Right lobe of liver (tissue), 6 donors: ENCODE measurements around the gene PKD1. TPM values are rescaled to one million over a fixed set of nuclear protein-coding genes. Genes with fewer than 3 reads are reported as not detected.
A peak's percentile ranks its signal among the peaks of the same experiment; 100 is the strongest.

Experiments used
- ATAC-seq, 4 donors: fragments of 200-7000 bp; cut with Tn5 transposase; one replicate each; pipeline ENCODE4 v1.9.1; 2020; ENCODE audit warnings: mild to moderate bottlenecking in 4 of 4, moderate library complexity in 4 of 4
- DNase-seq, 3 donors: peaks; one replicate each; pipeline ENCODE4 v3.0.0-alpha.2; 2020
- H3K27ac ChIP-seq, 3 donors: fragments of 200-600 bp; one replicate each; pipeline ENCODE4 v1.8.0; 2022
- H3K27me3 ChIP-seq, 2 donors: fragments of 200-600 bp; one replicate each; pipeline ENCODE4 v1.8.0; 2022
- H3K36me3 ChIP-seq, 4 donors: fragments of 200-600 bp; sonication (generic) in 1 of 4; one replicate each; pipeline versions ENCODE4 v1.5.1 to v1.8.0; 2017 to 2022; ENCODE audit warnings: control low read depth in 1 of 4
- H3K4me1 ChIP-seq, 4 donors: fragments of 200-600 bp; sonication (generic) in 1 of 4; one replicate each; pipeline versions ENCODE4 v1.5.1 to v1.8.0; 2017 to 2022; ENCODE audit warnings: control low read depth in 1 of 4
- H3K4me3 ChIP-seq, 3 donors: fragments of 200-600 bp; one replicate each; pipeline ENCODE4 v1.8.0; 2022
- H3K9me3 ChIP-seq, 4 donors: fragments of 200-600 bp; sonication (generic) in 1 of 4; one replicate each; pipeline versions ENCODE4 v1.5.1 to v1.8.0; 2017 to 2022; ENCODE audit warnings: control low read depth in 1 of 4
- CTCF ChIP-seq, 4 donors: fragments of 200-600 bp in 3 of 4; fragments of 450-650 bp in 1 of 4; IDR thresholded peaks; one replicate each; pipeline versions ENCODE4 v1.5.1 to v1.8.0; 2016 to 2022; ENCODE audit warnings: antibody characterized with exemption in 4 of 4, mild to moderate bottlenecking in 2 of 4
- POLR2A ChIP-seq: fragments of 450-650 bp; IDR thresholded peaks from one replicate; pipeline ENCODE4 v1.6.1; 2017; ENCODE audit warnings: antibody characterized with exemption, mild to moderate bottlenecking
- WGBS: methylation state at CpG from one replicate; pipeline ENCODE4 v1.1.6; 2018; ENCODE audit warnings: low coverage, low lambda C conversion rate; ENCODE audit not compliant: insufficient coverage; ENCODE audit errors: missing lambda C conversion rate; 5-methylcytosine and 5-hydroxymethylcytosine counted together
- intact Hi-C, 2 donors: fragments of 100-400 bp; cut with DNase I; formaldehyde crosslinking; loops; one replicate each; pipeline versions ENCODE4 v1.11.2 to v1.14.1; 2022
- total RNA-seq, 6 experiments: library from RNA; depleted of rRNA in 2 of 6; stranded (reverse); fragments of >200 nt in 2 of 6; fragmentation: NEBNext Ultra II Directional in 3 of 6; extraction: Animal tissue kit (Norgen Biotek cat#: 25700) in 3 of 6; gene quantifications; one replicate each; pipeline versions ENCODE4 v1.1.0 to v1.2.4, GENCODE V29; 2016 to 2023
- donor health status: DM: no; HTN: yes; CAD: no.
- donor health status: DM: no; HTN: no; CAD: no.
- donor health status: DM: no; HTN: no; CAD: no.
- donor health status: DM: no; HTN: yes; CAD: no.
- donor health status: DM: no; HTN: yes; CAD: no.

Gene PKD1
- total RNA-seq, 6 experiments from 2014 or later = 28.5 to 58.2 (median 42.8) TPM

GRCh38 chr16:2178321-2179106 lies 42.8 kb upstream of the PKD1 start:
- intact Hi-C loops = no loop called here
- H3K4me3 ChIP-seq = no peak overlapping the region
- DNase-seq (no peak), ATAC-seq (peak in 2 of 4 donors; percentile 8 to 40)
- H3K4me1 ChIP-seq = no peaks in the 10 kb centered on the region
- no peak overlapping the region for H3K27ac ChIP-seq
- TF ChIP-seq CTCF (IDR thresholded peaks at IDR 0.05) (no peak), POLR2A (no peak)
- 46% methylated on average over 33 of the region's 106 CpGs for WGBS
- H3K9me3 ChIP-seq = no peaks in the 10 kb centered on the region
- H3K36me3 ChIP-seq = peaks cover 0 to 33% (median 13%) of the 10 kb centered on the region in 4 donors
- H3K27me3 ChIP-seq = no peaks in the 10 kb centered on the region

- Histone ChIP-seq H3K9me3 (no peaks in the 10 kb centered on the region), H3K4me1 (no peaks in the 10 kb centered on the region), H3K36me3 (peaks cover 0 to 39% (median 16%) of the 10 kb centered on the region in 4 donors), H3K4me3 (no peak overlapping the region), H3K27me3 (no peaks in the 10 kb centered on the region), H3K27ac (no peak overlapping the region)
- no peak for TF ChIP-seq POLR2A
- no peak for TF ChIP-seq CTCF (IDR thresholded peaks at IDR 0.05)
- WGBS = 90% methylated on average over 2 of the region's 20 CpGs
- no peak for ATAC-seq
- intact Hi-C loops = no loop called here
- no peak for DNase-seq
These were observed 41.9 kb upstream of the PKD1 start for GRCh38 chr16:2177561-2177960.

- H3K36me3 ChIP-seq = peaks cover 0 to 41% (median 16%) of the 10 kb centered on the region in 4 donors
- no peak overlapping the region for H3K4me3 ChIP-seq
- TF ChIP-seq POLR2A (no peak), CTCF (IDR thresholded peaks at IDR 0.05) (no peak)
- ATAC-seq (no peak), DNase-seq (no peak)
- no peak overlapping the region for H3K27ac ChIP-seq
- no peaks in the 10 kb centered on the region for H3K9me3 ChIP-seq
- H3K4me1 ChIP-seq = no peaks in the 10 kb centered on the region
- intact Hi-C loops = no loop called here
- WGBS = 94% methylated on average over 16 of the region's 18 CpGs
- no peaks in the 10 kb centered on the region for H3K27me3 ChIP-seq
These were observed 41.4 kb upstream of the PKD1 start for GRCh38 chr16:2177101-2177500.

GRCh38 chr16:2176047-2176446 lies 40.3 kb upstream of the PKD1 start:
- no peak for DNase-seq
- WGBS = 98% methylated on average over 7 of the region's 23 CpGs
- Histone ChIP-seq H3K9me3 (no peaks in the 10 kb centered on the region), H3K4me3 (no peak overlapping the region), H3K36me3 (peaks cover 0 to 51% (median 17%) of the 10 kb centered on the region in 4 donors), H3K4me1 (no peaks in the 10 kb centered on the region), H3K27ac (no peak overlapping the region), H3K27me3 (no peaks in the 10 kb centered on the region)
- intact Hi-C loops = no loop called here
- no peak for ATAC-seq
- TF ChIP-seq POLR2A = no peak
- no peak for TF ChIP-seq CTCF (IDR thresholded peaks at IDR 0.05)
